BLaER1 (cell line): ENCODE measurements around the gene ADAMTS3.

Experiments
- H3K27ac ChIP-seq: shearing (Covaris generic); formaldehyde crosslinking; 2 replicates; pipeline ENCODE4 v1.8.1; 2022
- H3K27me3 ChIP-seq: shearing (Covaris generic); formaldehyde crosslinking; 2 replicates; pipeline ENCODE4 v1.8.1; 2022
- H3K36me3 ChIP-seq: shearing (Covaris generic); formaldehyde crosslinking; 2 replicates; pipeline ENCODE4 v1.8.1; 2022
- H3K4me1 ChIP-seq: shearing (Covaris generic); formaldehyde crosslinking; 2 replicates; pipeline ENCODE4 v1.8.1; 2022
- H3K4me2 ChIP-seq: shearing (Covaris generic); formaldehyde crosslinking; 2 replicates; pipeline ENCODE4 v1.8.1; 2022
- H3K4me3 ChIP-seq: shearing (Covaris generic); formaldehyde crosslinking; 2 replicates; pipeline ENCODE4 v1.8.1; 2022
- H3K9ac ChIP-seq: shearing (Covaris generic); formaldehyde crosslinking; 2 replicates; pipeline ENCODE4 v1.8.1; 2022
- H3K9me3 ChIP-seq: shearing (Covaris generic); formaldehyde crosslinking; 2 replicates; pipeline ENCODE4 v1.8.1; 2022
- H4K20me1 ChIP-seq: shearing (Covaris generic); formaldehyde crosslinking; 2 replicates; pipeline ENCODE4 v1.8.1; 2022
- Cebpa-rat ChIP-seq: shearing (Covaris generic); IDR thresholded peaks from 2 replicates; pipeline ENCODE4 v1.8.1; 2022

The ADAMTS3 gene

GRCh38 chr4:72360075-72360474, 208.9 kb downstream of the ADAMTS3 start:
- H3K4me3 ChIP-seq: no peak overlapping the region
- H3K9me3 ChIP-seq: no peaks in the 10 kb centered on the region
- no peak overlapping the region for H3K9ac ChIP-seq
- H4K20me1 ChIP-seq: no peaks in the 10 kb centered on the region
- no peak overlapping the region for H3K27ac ChIP-seq
- H3K27me3 ChIP-seq: no peaks in the 10 kb centered on the region
- no peaks in the 10 kb centered on the region for H3K36me3 ChIP-seq
- peaks cover 9% of the 10 kb centered on the region; the same call in 1 of the 2 replicates for H3K4me1 ChIP-seq
- TF ChIP-seq Cebpa-rat: no peak
- H3K4me2 ChIP-seq: no peak overlapping the region

GRCh38 chr4:72358483-72358882, 210.5 kb downstream of the ADAMTS3 start:
- Histone ChIP-seq H3K27me3 (no peaks in the 10 kb centered on the region), H3K9ac (no peak overlapping the region), H3K9me3 (no peaks in the 10 kb centered on the region), H3K4me1 (peaks cover 9% of the 10 kb centered on the region; the same call in 1 of the 2 replicates), H3K27ac (no peak overlapping the region), H4K20me1 (no peaks in the 10 kb centered on the region), H3K4me3 (no peak overlapping the region), H3K36me3 (no peaks in the 10 kb centered on the region), H3K4me2 (no peak overlapping the region)
- TF ChIP-seq Cebpa-rat: no peak

- Histone ChIP-seq H3K9me3 (no peaks in the 10 kb centered on the region), H4K20me1 (no peaks in the 10 kb centered on the region), H3K4me2 (no peak overlapping the region), H3K36me3 (no peaks in the 10 kb centered on the region), H3K27ac (no peak overlapping the region), H3K4me3 (no peak overlapping the region), H3K4me1 (peaks cover 8% of the 10 kb centered on the region; the same call in 1 of the 2 replicates), H3K27me3 (no peaks in the 10 kb centered on the region), H3K9ac (no peak overlapping the region)
- TF ChIP-seq Cebpa-rat: no peak
Measured at GRCh38 chr4:72357908-72358307, 211.1 kb downstream of the ADAMTS3 start.

- Histone ChIP-seq H3K27me3 (no peaks in the 10 kb centered on the region), H3K36me3 (no peaks in the 10 kb centered on the region), H3K9ac (no peak overlapping the region), H3K27ac (no peak overlapping the region), H3K4me2 (no peak overlapping the region), H4K20me1 (no peaks in the 10 kb centered on the region), H3K4me1 (no peaks in the 10 kb centered on the region), H3K4me3 (no peak overlapping the region), H3K9me3 (no peaks in the 10 kb centered on the region)
- TF ChIP-seq Cebpa-rat: no peak
Measured at GRCh38 chr4:72352711-72353110, 216.3 kb downstream of the ADAMTS3 start.

- Histone ChIP-seq H4K20me1 (no peaks in the 10 kb centered on the region), H3K4me1 (no peaks in the 10 kb centered on the region), H3K9me3 (no peaks in the 10 kb centered on the region), H3K4me3 (no peak overlapping the region), H3K4me2 (no peak overlapping the region), H3K27ac (no peak overlapping the region), H3K36me3 (no peaks in the 10 kb centered on the region), H3K27me3 (no peaks in the 10 kb centered on the region), H3K9ac (no peak overlapping the region)
- no peak for TF ChIP-seq Cebpa-rat
Measured at GRCh38 chr4:72351521-72351920, 217.5 kb downstream of the ADAMTS3 start.

- Histone ChIP-seq H4K20me1 (no peaks in the 10 kb centered on the region), H3K9ac (no peak overlapping the region), H3K36me3 (no peaks in the 10 kb centered on the region), H3K4me3 (no peak overlapping the region), H3K27ac (no peak overlapping the region), H3K27me3 (no peaks in the 10 kb centered on the region), H3K4me2 (no peak overlapping the region), H3K9me3 (no peaks in the 10 kb centered on the region), H3K4me1 (no peaks in the 10 kb centered on the region)
- no peak for TF ChIP-seq Cebpa-rat
Measured at GRCh38 chr4:72348701-72349100, 220.3 kb downstream of the ADAMTS3 start.

- TF ChIP-seq Cebpa-rat: no peak
- no peak overlapping the region for H3K4me2 ChIP-seq
Measured at GRCh38 chr4:72344418-72344817, 224.6 kb downstream of the ADAMTS3 start.

GRCh38 chr4:72341432-72341820, 227.6 kb downstream of the ADAMTS3 start:
- Histone ChIP-seq H3K27ac (no peak overlapping the region), H3K4me3 (no peak overlapping the region), H3K27me3 (no peaks in the 10 kb centered on the region), H3K4me2 (no peak overlapping the region), H4K20me1 (no peaks in the 10 kb centered on the region), H3K9me3 (no peaks in the 10 kb centered on the region), H3K9ac (no peak overlapping the region), H3K4me1 (no peaks in the 10 kb centered on the region), H3K36me3 (no peaks in the 10 kb centered on the region)
- no peak for TF ChIP-seq Cebpa-rat

More at GRCh38 chr4:72344418-72344817, 224.6 kb downstream of the ADAMTS3 start:
- no peaks in the 10 kb centered on the region for H3K27me3 ChIP-seq
- H3K4me1 ChIP-seq: no peaks in the 10 kb centered on the region
- H3K9ac ChIP-seq: no peak overlapping the region
- no peaks in the 10 kb centered on the region for H3K36me3 ChIP-seq
- no peak overlapping the region for H3K4me3 ChIP-seq
- no peaks in the 10 kb centered on the region for H3K9me3 ChIP-seq
- no peak overlapping the region for H3K27ac ChIP-seq
- no peaks in the 10 kb centered on the region for H4K20me1 ChIP-seq

GRCh38 chr4:72340803-72341431, 228.1 kb downstream of the ADAMTS3 start:
- no peaks in the 10 kb centered on the region for H3K36me3 ChIP-seq
- H3K27ac ChIP-seq: no peak overlapping the region
- no peak overlapping the region for H3K9ac ChIP-seq
- H3K4me3 ChIP-seq: no peak overlapping the region
- no peak overlapping the region for H3K4me2 ChIP-seq
- no peaks in the 10 kb centered on the region for H3K9me3 ChIP-seq
- no peaks in the 10 kb centered on the region for H3K27me3 ChIP-seq
- H3K4me1 ChIP-seq: no peaks in the 10 kb centered on the region
- no peak for TF ChIP-seq Cebpa-rat
- no peaks in the 10 kb centered on the region for H4K20me1 ChIP-seq

- Histone ChIP-seq H3K27ac (no peak overlapping the region), H3K9ac (no peak overlapping the region), H3K27me3 (no peaks in the 10 kb centered on the region), H3K9me3 (no peaks in the 10 kb centered on the region), H3K4me2 (no peak overlapping the region), H3K4me3 (no peak overlapping the region), H3K4me1 (no peaks in the 10 kb centered on the region), H4K20me1 (no peaks in the 10 kb centered on the region), H3K36me3 (no peaks in the 10 kb centered on the region)
- TF ChIP-seq Cebpa-rat: no peak
Measured at GRCh38 chr4:72338060-72338459, 231.0 kb downstream of the ADAMTS3 start.

GRCh38 chr4:72330381-72330780, 238.6 kb downstream of the ADAMTS3 start:
- TF ChIP-seq Cebpa-rat: no peak
- H3K27ac ChIP-seq: no peak overlapping the region
- no peaks in the 10 kb centered on the region for H3K27me3 ChIP-seq
- H4K20me1 ChIP-seq: no peaks in the 10 kb centered on the region
- no peaks in the 10 kb centered on the region for H3K36me3 ChIP-seq
- H3K4me1 ChIP-seq: no peaks in the 10 kb centered on the region
- H3K9ac ChIP-seq: no peak overlapping the region
- no peaks in the 10 kb centered on the region for H3K9me3 ChIP-seq
- no peak overlapping the region for H3K4me2 ChIP-seq
- H3K4me3 ChIP-seq: no peak overlapping the region
